Measurements from ENCODE around the gene TFDP2.

The TFDP2 gene

GRCh38 chr3:141930801-141931200, 218.5 kb downstream of the TFDP2 start:
- no peak overlapping the region for H2AFZ ChIP-seq (ENCODE audit: low read length)
- no peaks in the 10 kb centered on the region for H4K20me1 ChIP-seq (ENCODE audit: insufficient read depth, low read length, poor library complexity, severe bottlenecking)
- no peaks in the 10 kb centered on the region for H3K9me3 ChIP-seq (ENCODE audit: insufficient read depth, low read depth, low read length)
- no peaks in the 10 kb centered on the region for H3K27me3 ChIP-seq (ENCODE audit: insufficient read depth, low read length, poor library complexity, severe bottlenecking)
- no peaks in the 10 kb centered on the region for H3F3A ChIP-seq (ENCODE audit: low read depth)
- no peak overlapping the region for H3K4me3 ChIP-seq (ENCODE audit: low read length, poor library complexity, severe bottlenecking)
- H3K9me2 ChIP-seq (replicated peaks; ENCODE audit: low read depth, low read length), result no peaks in the 10 kb centered on the region
- H3K79me2 ChIP-seq (ENCODE audit: insufficient read depth, low read length), result no peaks in the 10 kb centered on the region
- peaks cover 4% of the 10 kb centered on the region; the same call in 1 of the 2 replicates for H3K36me3 ChIP-seq (ENCODE audit: insufficient read depth, low read length)
- no peak overlapping the region for H3K9ac ChIP-seq (ENCODE audit: low read depth, low read length, poor library complexity, severe bottlenecking)
- no peak overlapping the region for H3K4me2 ChIP-seq (ENCODE audit: low read depth, low read length, poor library complexity, severe bottlenecking)
- H3K4me1 ChIP-seq (ENCODE audit: insufficient read depth, low read length, poor library complexity, severe bottlenecking), result peaks cover 18% of the 10 kb centered on the region
- TF ChIP-seq EZH2phosphoT487 (IDR thresholded peaks at IDR 0.05; ENCODE audit: borderline replicate concordance) (no peak), CTCF (conservative IDR thresholded peaks at IDR 0.05; ENCODE audit: low read length) (no peak)

GRCh38 chr3:141929341-141929995, 219.9 kb downstream of the TFDP2 start:
- Histone ChIP-seq H3F3A (ENCODE audit: low read depth) (no peaks in the 10 kb centered on the region), H3K9me2 (replicated peaks; ENCODE audit: low read depth, low read length) (no peaks in the 10 kb centered on the region), H3K4me3 (ENCODE audit: low read length, poor library complexity, severe bottlenecking) (no peak overlapping the region), H3K36me3 (ENCODE audit: insufficient read depth, low read length) (peaks cover 7% of the 10 kb centered on the region; the same call in 1 of the 2 replicates), H3K4me1 (ENCODE audit: insufficient read depth, low read length, poor library complexity, severe bottlenecking) (peaks cover 12% of the 10 kb centered on the region), H4K20me1 (ENCODE audit: insufficient read depth, low read length, poor library complexity, severe bottlenecking) (no peaks in the 10 kb centered on the region), H2AFZ (ENCODE audit: low read length) (no peak overlapping the region), H3K27me3 (ENCODE audit: insufficient read depth, low read length, poor library complexity, severe bottlenecking) (no peaks in the 10 kb centered on the region), H3K9me3 (ENCODE audit: insufficient read depth, low read depth, low read length) (no peaks in the 10 kb centered on the region), H3K9ac (ENCODE audit: low read depth, low read length, poor library complexity, severe bottlenecking) (no peak overlapping the region), H3K4me2 (ENCODE audit: low read depth, low read length, poor library complexity, severe bottlenecking) (no peak overlapping the region), H3K79me2 (ENCODE audit: insufficient read depth, low read length) (no peaks in the 10 kb centered on the region)
- no peak for TF ChIP-seq CTCF (conservative IDR thresholded peaks at IDR 0.05; ENCODE audit: low read length)
- no peak for TF ChIP-seq EZH2phosphoT487 (IDR thresholded peaks at IDR 0.05; ENCODE audit: borderline replicate concordance)

GRCh38 chr3:141928631-141929270, 220.6 kb downstream of the TFDP2 start:
- Histone ChIP-seq H3K36me3 (ENCODE audit: insufficient read depth, low read length) (peaks cover 9% of the 10 kb centered on the region; the same call in 1 of the 2 replicates), H3K79me2 (ENCODE audit: insufficient read depth, low read length) (no peaks in the 10 kb centered on the region), H3K4me3 (ENCODE audit: low read length, poor library complexity, severe bottlenecking) (no peak overlapping the region), H2AFZ (ENCODE audit: low read length) (no peak overlapping the region), H3K9ac (ENCODE audit: low read depth, low read length, poor library complexity, severe bottlenecking) (no peak overlapping the region), H3F3A (ENCODE audit: low read depth) (no peaks in the 10 kb centered on the region), H3K4me1 (ENCODE audit: insufficient read depth, low read length, poor library complexity, severe bottlenecking) (peaks cover 5% of the 10 kb centered on the region), H4K20me1 (ENCODE audit: insufficient read depth, low read length, poor library complexity, severe bottlenecking) (no peaks in the 10 kb centered on the region), H3K4me2 (ENCODE audit: low read depth, low read length, poor library complexity, severe bottlenecking) (no peak overlapping the region), H3K9me2 (replicated peaks; ENCODE audit: low read depth, low read length) (no peaks in the 10 kb centered on the region), H3K27me3 (ENCODE audit: insufficient read depth, low read length, poor library complexity, severe bottlenecking) (no peaks in the 10 kb centered on the region), H3K9me3 (ENCODE audit: insufficient read depth, low read depth, low read length) (no peaks in the 10 kb centered on the region)
- TF ChIP-seq EZH2phosphoT487 (IDR thresholded peaks at IDR 0.05; ENCODE audit: borderline replicate concordance), result no peak
- TF ChIP-seq CTCF (conservative IDR thresholded peaks at IDR 0.05; ENCODE audit: low read length), result no peak

All from Loucy (cell line).